K562 (cell line): ENCODE measurements around the gene PIH1D1. TPM values are rescaled to one million over a fixed set of nuclear protein-coding genes. Genes with fewer than 3 reads are reported as not detected.

ENCODE experiments used
- ATAC-seq: fragments of 200-7000 bp; cut with Tn5 transposase; 3 replicates; pipeline ENCODE4 v1.9.1; 2020; ENCODE audit warnings: moderate library complexity
- BruUV-seq: library from RNA; stranded (reverse); fragments of 400-500 nt; replicated peaks from 2 replicates; lab custom pipeline; 2021; lab: Mats Ljungman, UMichigan
- CTCF ChIA-PET: fragments of 300-600 bp; formaldehyde crosslinking; extraction: SDS; loops from one replicate; lab custom pipeline; 2021; ENCODE audit warnings: low intra/inter-chr PET ratio; lab: Yijun Ruan, JAX
- POLR2A ChIA-PET: fragments of 300-600, 350-650 bp; sonication (Branson Sonifier 250); formaldehyde crosslinking; extraction: SDS; loops from one replicate; lab custom pipeline; 2021; ENCODE audit warnings: antibody characterized with exemption, inconsistent platforms; lab: Yijun Ruan, JAX
- DNase-seq, 4 experiments: peaks; one replicate each; pipeline versions ENCODE4 v3.0.0 to v3.0.0-alpha.2; 2011 to 2018; ENCODE audit warnings: low spot score in 3 of 4, mixed read lengths in 3 of 4; ENCODE audit errors: extremely low read depth in 1 of 4
- FAIRE-seq: peaks from 2 replicates; lab custom pipeline; 2011; peaks lifted over from hg19 to GRCh38; lab: Jason Lieb, UNC
- H2AFZ ChIP-seq: 2 replicates; pipeline ENCODE4 v1.6.0; 2011; ENCODE audit warnings: low read depth, low read length, control low read depth, inconsistent platforms
- H3K27ac ChIP-seq: fragments of 200-600 bp; 3 replicates; pipeline ENCODE4 v1.8.0; 2011; ENCODE audit warnings: low read depth, mild to moderate bottlenecking, control low read depth, inconsistent platforms, low read length, moderate library complexity, mixed read lengths; ENCODE audit errors: extremely low read depth
- H3K27me3 ChIP-seq, 2 experiments: fragments of 300-600 bp in 1 of 2; 2 replicates in 1 of 2; 3 replicates in 1 of 2; pipeline versions ENCODE4 v1.6.0 to v1.8.0; 2011; ENCODE audit warnings: inconsistent platforms in 2 of 2, low read length in 2 of 2, mild to moderate bottlenecking in 1 of 2, mixed read lengths in 1 of 2, moderate library complexity in 1 of 2; ENCODE audit not compliant: control insufficient read depth in 2 of 2, insufficient read depth in 2 of 2
- H3K36me3 ChIP-seq: fragments of 300-600 bp; 3 replicates; pipeline ENCODE4 v1.8.0; 2011; ENCODE audit warnings: mild to moderate bottlenecking, low read length, inconsistent platforms; ENCODE audit not compliant: control insufficient read depth, insufficient read depth
- H3K4me1 ChIP-seq, 2 experiments: fragments of 200-600 bp in 1 of 2; replicated peaks in 1 of 2; 2 replicates in 1 of 2; 3 replicates in 1 of 2; pipeline versions ENCODE4 v1.5.1 to v1.8.0; 2011; ENCODE audit warnings: inconsistent platforms in 2 of 2, low read length in 2 of 2, mild to moderate bottlenecking in 1 of 2, mixed read lengths in 1 of 2, moderate library complexity in 1 of 2; ENCODE audit not compliant: control insufficient read depth in 2 of 2, insufficient read depth in 2 of 2
- H3K4me2 ChIP-seq: 2 replicates; pipeline ENCODE4 v1.6.1; 2011; ENCODE audit warnings: low read length, control low read depth, inconsistent platforms, mixed read lengths; ENCODE audit not compliant: insufficient read depth
- H3K4me3 ChIP-seq: fragments of 200-600 bp; sonication (generic), shearing (Covaris generic); 2 replicates; pipeline ENCODE4 v1.5.1; 2016; ENCODE audit warnings: control low read depth, inconsistent platforms
- H3K79me2 ChIP-seq: fragments of 200-600 bp; 3 replicates; pipeline ENCODE4 v1.8.0; 2011; ENCODE audit warnings: low read length, inconsistent platforms; ENCODE audit not compliant: control insufficient read depth, insufficient read depth
- H3K9ac ChIP-seq, 2 experiments: 2 replicates each; pipeline versions ENCODE4 v1.6.0 to v1.6.1; 2011; ENCODE audit warnings: low read depth in 2 of 2, low read length in 2 of 2, control low read depth in 1 of 2, inconsistent platforms in 1 of 2, mild to moderate bottlenecking in 1 of 2, mixed read lengths in 1 of 2; ENCODE audit not compliant: insufficient read depth in 1 of 2
- H3K9me1 ChIP-seq: one replicate; pipeline ENCODE4 v1.6.0; 2011; ENCODE audit warnings: inconsistent platforms, mild to moderate bottlenecking, low read length, moderate library complexity; ENCODE audit not compliant: control insufficient read depth, insufficient read depth
- H3K9me3 ChIP-seq: replicated peaks from 2 replicates; pipeline ENCODE4 v1.5.1; 2011; ENCODE audit warnings: low read depth, low read length, inconsistent platforms; ENCODE audit not compliant: control insufficient read depth, insufficient read depth
- H4K20me1 ChIP-seq: replicated peaks from 2 replicates; pipeline ENCODE4 v1.6.1; 2011; ENCODE audit warnings: low read length, inconsistent platforms, mixed read lengths; ENCODE audit not compliant: control insufficient read depth, insufficient read depth
- ARHGAP35 ChIP-seq: fragments of 450-650 bp; IDR thresholded peaks from 2 replicates; pipeline ENCODE4 v1.6.1; 2018; ENCODE audit not compliant: partially characterized antibody
- CBX3 ChIP-seq, 2 experiments: IDR thresholded peaks; 1 replicate in 1 of 2; 2 replicates in 1 of 2; pipeline ENCODE4 v1.6.1; 2012; ENCODE audit warnings: inconsistent platforms in 2 of 2, low read length in 2 of 2, borderline replicate concordance in 1 of 2, control low read depth in 1 of 2
- EHMT2 ChIP-seq: fragments of 450-650 bp; IDR thresholded peaks from 2 replicates; pipeline ENCODE4 v1.6.1; 2018; ENCODE audit warnings: antibody characterized with exemption
- HES1 ChIP-seq: fragments of 450-650 bp; IDR thresholded peaks from 2 replicates; pipeline ENCODE4 v1.6.1; 2016; ENCODE audit warnings: low read depth, mild to moderate bottlenecking, moderate library complexity
- ILK ChIP-seq: fragments of 450-650 bp; IDR thresholded peaks from 2 replicates; pipeline ENCODE4 v1.6.1; 2016; ENCODE audit warnings: missing genetic modification characterization, low read depth, mild to moderate bottlenecking, missing compliant biosample characterization, moderate library complexity, borderline replicate concordance
- MTA3 ChIP-seq: fragments of 450-650 bp; formaldehyde crosslinking; IDR thresholded peaks from 2 replicates; pipeline ENCODE4 v1.6.1; 2017; ENCODE audit warnings: mild to moderate bottlenecking, borderline replicate concordance
- NFRKB ChIP-seq: fragments of 450-650 bp; IDR thresholded peaks from 2 replicates; pipeline ENCODE4 v1.6.1; 2016; ENCODE audit warnings: low read depth
- RBFOX2 ChIP-seq: fragments of 200-400 bp; formaldehyde crosslinking; IDR thresholded peaks from 2 replicates; pipeline ENCODE4 v1.6.1; 2017; ENCODE audit warnings: low read depth, mild to moderate bottlenecking, low read length, moderate library complexity
- TAF1 ChIP-seq: IDR thresholded peaks from 2 replicates; pipeline ENCODE4 v1.6.1; 2011; ENCODE audit warnings: mild to moderate bottlenecking, low read length, moderate library complexity; ENCODE audit not compliant: insufficient read depth, control insufficient read depth, severe bottlenecking; ENCODE audit errors: extremely low read depth
- ZNF41 ChIP-seq: fragments of 250-450 bp; sonication (Bioruptor Pico); conservative IDR thresholded peaks from 2 replicates; pipeline ENCODE4 v1.4.0; 2020; ENCODE audit warnings: mild to moderate bottlenecking
- WGBS: fragments of 100-300 bp; shearing (Covaris generic); methylation state at CpG from one replicate; pipeline ENCODE4 v1.1.6; 2016; ENCODE audit warnings: low coverage, mixed read lengths; ENCODE audit not compliant: insufficient coverage; ENCODE audit errors: missing lambda C conversion rate; 5-methylcytosine and 5-hydroxymethylcytosine counted together
- in situ Hi-C: fragments of 300-500 bp; cut with MboI; formaldehyde crosslinking; loops from 4 replicates; pipeline ENCODE4 v1.15.0; 2018; ENCODE audit warnings: inconsistent platforms, mixed read lengths
- intact Hi-C: fragments of 100-400 bp; cut with micrococcal nuclease; formaldehyde crosslinking; loops from 2 replicates; pipeline ENCODE4 v1.14.2; 2022
- polyA plus RNA-seq, 8 experiments: library from polyadenylated mRNA; depleted of rRNA in 4 of 8; stranded (reverse) in 5 of 8; unstranded in 3 of 8; fragments of >200 nt; fragmentation: Nextera tagmentation in 2 of 8; fragmentation: Illumina TruSeq in 1 of 8; extraction: Ambion mirVana in 2 of 8; extraction: Trizol in 1 of 8; gene quantifications; 2 replicates each; pipeline versions ENCODE4 v1.2.1 to v1.2.3, GENCODE V29; 2011 to 2014; ENCODE audit warnings: inconsistent platforms in 1 of 8, missing spikeins in 1 of 8
- total RNA-seq, 7 experiments: library from RNA; depleted of rRNA in 6 of 7; stranded (reverse); fragments of >200 nt in 6 of 7; fragmentation: Illumina TruSeq in 2 of 7; extraction: Trizol in 2 of 7; gene quantifications; 2 replicates each; pipeline versions ENCODE4 v1.2.1 to v1.2.3, GENCODE V29; 2011 to 2021; ENCODE audit warnings: low replicate concordance in 1 of 7
- TF ChIP-seq, protein P1 (sequence below): sonication (generic); formaldehyde crosslinking; IDR thresholded peaks from 2 replicates; pipeline ENCODE4 v1.8.1; 2023; ENCODE audit warnings: mild to moderate bottlenecking, missing genetic modification reagents

The PIH1D1 gene
- total and polyA plus RNA-seq, 9 of the 15 experiments (the other 6 are each of a cell fraction or from before 2014, with no cell fraction given): 26.5 to 224 (median 137) TPM

DNA sequence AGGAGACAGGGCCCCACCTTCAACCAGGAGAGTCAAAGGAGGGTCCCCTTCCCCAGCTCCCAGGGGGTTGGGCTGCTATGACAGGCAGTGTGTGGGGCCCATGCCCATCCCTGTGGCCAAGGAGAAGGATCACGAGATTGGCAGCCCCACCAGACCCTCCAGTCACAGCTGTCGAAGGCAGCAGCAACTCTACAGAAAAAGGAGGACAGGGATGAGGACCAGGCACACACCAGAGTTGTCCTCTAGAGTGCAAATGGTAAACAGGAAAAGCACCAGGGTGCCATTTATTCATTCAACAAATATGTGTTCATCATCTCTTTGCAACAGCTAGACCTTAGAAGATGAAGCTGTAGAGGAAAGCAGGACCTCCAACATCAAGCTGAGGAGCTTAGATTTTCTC, 32.4 kb downstream of the PIH1D1 start (continued):
- TF ChIP-seq ZNF41 (CRISPR knock-in tag): no peak
- no peak for TF ChIP-seq CBX3 (IDR thresholded peaks at IDR 0.05; ENCODE audit: borderline replicate concordance in 1 of 2, low read length in 2 of 2)
- TF ChIP-seq ILK: no peak
- TF ChIP-seq EHMT2: no peak
- TF ChIP-seq TAF1: no peak
- no peak for TF ChIP-seq ARHGAP35

- ChIA-PET CTCF (no interaction called here), POLR2A (interaction anchor here (0.7 to 3.0 kb wide), 2 partner anchors 10 to 997 kb away, joined by 3 to 14 read pairs; no protein-coding TSS in a partner anchor)
- in situ Hi-C loops (no loop called here), intact Hi-C loops (no loop called here)
- Histone ChIP-seq H3K9me3 (no peaks in the 10 kb centered on the region), H3K9me1 (no peaks in the 10 kb centered on the region), H3K27ac (no peak overlapping the region), H3K79me2 (no peaks in the 10 kb centered on the region), H3K36me3 (no peaks in the 10 kb centered on the region), H3K4me1 (peaks cover 39 to 51% of the 10 kb centered on the region in 2 experiments), H2AFZ (no peak overlapping the region), H3K4me3 (no peak overlapping the region), H3K9ac (no peak overlapping the region), H3K4me2 (no peak overlapping the region), H3K27me3 (no peaks in the 10 kb centered on the region), H4K20me1 (no peaks in the 10 kb centered on the region)
- ATAC-seq (no peak), FAIRE-seq (no peak), DNase-seq (no peak)
- 29% methylated on average over 5 of the region's 5 CpGs for WGBS
- BruUV-seq: no TSS peak
- TF ChIP-seq, protein P1, sequence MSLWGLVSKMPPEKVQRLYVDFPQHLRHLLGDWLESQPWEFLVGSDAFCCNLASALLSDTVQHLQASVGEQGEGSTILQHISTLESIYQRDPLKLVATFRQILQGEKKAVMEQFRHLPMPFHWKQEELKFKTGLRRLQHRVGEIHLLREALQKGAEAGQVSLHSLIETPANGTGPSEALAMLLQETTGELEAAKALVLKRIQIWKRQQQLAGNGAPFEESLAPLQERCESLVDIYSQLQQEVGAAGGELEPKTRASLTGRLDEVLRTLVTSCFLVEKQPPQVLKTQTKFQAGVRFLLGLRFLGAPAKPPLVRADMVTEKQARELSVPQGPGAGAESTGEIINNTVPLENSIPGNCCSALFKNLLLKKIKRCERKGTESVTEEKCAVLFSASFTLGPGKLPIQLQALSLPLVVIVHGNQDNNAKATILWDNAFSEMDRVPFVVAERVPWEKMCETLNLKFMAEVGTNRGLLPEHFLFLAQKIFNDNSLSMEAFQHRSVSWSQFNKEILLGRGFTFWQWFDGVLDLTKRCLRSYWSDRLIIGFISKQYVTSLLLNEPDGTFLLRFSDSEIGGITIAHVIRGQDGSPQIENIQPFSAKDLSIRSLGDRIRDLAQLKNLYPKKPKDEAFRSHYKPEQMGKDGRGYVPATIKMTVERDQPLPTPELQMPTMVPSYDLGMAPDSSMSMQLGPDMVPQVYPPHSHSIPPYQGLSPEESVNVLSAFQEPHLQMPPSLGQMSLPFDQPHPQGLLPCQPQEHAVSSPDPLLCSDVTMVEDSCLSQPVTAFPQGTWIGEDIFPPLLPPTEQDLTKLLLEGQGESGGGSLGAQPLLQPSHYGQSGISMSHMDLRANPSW: no peak
- TF ChIP-seq HES1 (no peak), MTA3 (no peak), NFRKB (no peak), RBFOX2 (no peak)
Observed at GRCh38 chr19:49418511-49418910, 33.1 kb downstream of the PIH1D1 start.
